GM23248 (cell line): ENCODE results near the gene NMT2.

Experiments
- EZH2 ChIP-seq: fragments of 200-600 bp; sonication (generic); IDR thresholded peaks from 2 replicates; pipeline ENCODE4 v1.6.1; 2018; ENCODE audit warnings: antibody characterized with exemption, mild to moderate bottlenecking; ENCODE audit not compliant: insufficient read depth, poor library complexity, severe bottlenecking
- EZH2phosphoT487 ChIP-seq: fragments of 200-600 bp; sonication (generic); IDR thresholded peaks from 2 replicates; pipeline ENCODE4 v1.6.1; 2018; ENCODE audit warnings: antibody characterized with exemption, moderate library complexity, mild to moderate bottlenecking, low read depth; ENCODE audit not compliant: insufficient read depth

DNA sequence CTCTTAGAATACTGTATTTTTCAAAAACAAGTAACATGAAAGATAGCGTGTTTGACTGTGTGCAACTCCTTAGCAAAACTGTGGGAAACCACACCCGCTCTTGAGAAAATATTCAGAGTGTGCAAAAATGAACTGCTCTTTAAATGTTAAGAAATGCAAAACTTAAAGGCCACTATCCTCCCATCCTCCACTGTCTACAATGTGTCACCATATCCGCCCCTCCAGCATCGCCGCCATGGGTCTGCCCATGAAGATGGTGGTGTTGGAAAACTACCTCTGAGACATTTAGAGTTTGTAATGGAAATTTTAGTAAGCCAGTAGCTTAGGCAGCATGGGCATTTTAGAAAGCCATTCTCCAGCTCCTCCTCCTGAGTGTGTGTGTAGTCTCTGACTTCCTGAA lies 20.1 kb upstream of the NMT2 start:
- TF ChIP-seq EZH2 (no peak), EZH2phosphoT487 (no peak)
